ENCODE data around the gene RAB3B.
"Not testable (repeated sequence)": the region's sequence is repeated elsewhere in the genome, so short reads cannot be mapped to it uniquely, and the experiment has no call there.

RAB3B gene

GRCh38 chr1:52008071-52008809 lies 17.7 kb upstream of the RAB3B start:
- FAIRE-seq: no peak
- DNase-seq (ENCODE audit: insufficient read length): no peak
- TF ChIP-seq POLR2AphosphoS5 (IDR thresholded peaks at IDR 0.05; ENCODE audit: low read depth, low read length): no peak

DNA sequence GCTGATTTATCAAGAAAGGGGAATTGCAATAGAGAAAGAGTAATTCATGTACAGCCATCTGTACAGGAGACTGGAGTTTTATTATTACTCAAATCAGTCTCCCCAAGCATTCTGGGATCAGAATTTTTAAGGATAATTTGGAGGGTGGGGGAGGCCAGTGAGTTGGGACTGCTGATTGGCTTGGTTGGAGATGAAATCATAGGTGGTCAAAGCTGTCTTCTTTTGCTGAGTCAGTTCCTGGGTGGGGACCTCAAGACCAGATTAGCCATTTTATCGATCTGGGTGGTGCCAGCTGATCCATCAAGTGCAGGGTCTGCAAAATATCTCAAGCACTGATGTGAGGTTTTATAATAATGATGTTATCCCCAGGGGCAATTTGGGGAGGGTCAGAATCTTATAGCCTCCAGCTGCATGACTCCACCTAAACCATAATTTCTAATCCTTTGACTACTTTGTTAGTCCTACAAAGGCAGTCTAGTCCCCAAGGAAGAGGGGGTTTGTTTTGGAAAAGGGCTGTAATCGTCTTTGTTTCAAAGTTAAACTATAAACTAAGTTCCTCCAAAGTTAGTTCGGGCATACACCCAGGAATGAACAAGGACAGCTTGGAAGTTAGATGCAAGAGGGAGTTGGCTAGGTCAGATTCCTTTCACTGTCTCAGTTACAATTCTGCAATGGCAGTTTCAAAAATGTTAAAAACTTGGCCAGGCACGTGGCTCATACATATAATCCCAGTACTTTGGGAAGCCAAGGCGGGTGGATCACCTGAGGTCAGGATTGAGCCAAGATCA lies 16.9 kb upstream of the RAB3B start:
- FAIRE-seq (no peak), DNase-seq (ENCODE audit: insufficient read length) (no peak)

DNA sequence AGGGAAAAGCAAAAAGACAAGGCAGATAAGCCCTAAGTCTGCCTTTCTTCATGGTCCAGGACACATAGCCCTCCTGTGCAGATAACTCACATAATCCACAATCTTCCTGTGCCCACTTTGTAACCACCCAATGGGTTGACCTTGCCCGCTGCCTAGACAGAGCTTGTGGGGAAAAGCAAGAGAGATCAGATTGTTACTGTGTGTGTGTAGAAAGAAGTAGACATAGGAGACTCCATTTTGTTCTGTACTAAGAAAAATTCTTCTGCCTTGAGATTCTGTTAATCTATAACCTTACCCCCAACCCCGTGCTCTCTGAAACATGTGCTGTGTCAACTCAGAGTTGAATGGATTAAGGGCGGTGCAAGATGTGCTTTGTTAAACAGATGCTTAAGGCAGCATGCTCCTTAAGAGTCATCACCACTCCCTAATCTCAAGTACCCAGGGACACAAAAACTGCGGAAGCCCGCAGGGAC lies 15.6 kb upstream of the RAB3B start:
- DNase-seq (ENCODE audit: insufficient read length); FAIRE-seq: not testable (repeated sequence)

More for the DNA sequence above, 16.9 kb upstream of the RAB3B start:
- TF ChIP-seq TAF1 (IDR thresholded peaks at IDR 0.05; ENCODE audit: borderline replicate concordance, low read depth, low read length) (no peak), POLR2A (IDR thresholded peaks at IDR 0.05; ENCODE audit: low read depth, low read length) (no peak), POLR2AphosphoS5 (IDR thresholded peaks at IDR 0.05; ENCODE audit: low read depth, low read length) (no peak)

DNA sequence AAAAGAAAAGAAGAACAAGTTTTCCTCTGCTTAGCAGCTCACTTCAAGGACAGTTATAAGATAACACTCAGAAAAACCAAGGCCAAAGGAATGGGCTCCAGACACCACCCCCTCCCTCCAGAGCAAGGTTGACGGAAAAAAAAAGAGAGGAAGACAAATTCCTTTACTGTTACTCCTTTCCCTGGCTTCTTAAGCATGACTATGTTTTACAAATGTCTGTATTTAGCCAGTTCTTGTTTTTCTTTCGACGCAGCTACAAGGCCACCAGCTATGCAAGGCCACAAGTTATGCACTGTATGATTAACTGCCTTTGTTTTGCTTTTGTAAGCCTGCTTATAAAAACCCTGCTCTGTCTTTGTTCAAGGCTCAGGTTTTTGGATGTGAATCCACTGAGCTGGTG lies 15.0 kb upstream of the RAB3B start:
- FAIRE-seq; DNase-seq (ENCODE audit: insufficient read length): not testable (repeated sequence)

GRCh38 chr1:52003877-52004276 lies 13.4 kb upstream of the RAB3B start:
- FAIRE-seq (no peak), DNase-seq (ENCODE audit: insufficient read length) (no peak)
- TF ChIP-seq POLR2A (IDR thresholded peaks at IDR 0.05; ENCODE audit: low read depth, low read length): no peak
- TF ChIP-seq POLR2AphosphoS5 (IDR thresholded peaks at IDR 0.05; ENCODE audit: low read depth, low read length): no peak
- TF ChIP-seq TAF1 (IDR thresholded peaks at IDR 0.05; ENCODE audit: borderline replicate concordance, low read depth, low read length): no peak

- FAIRE-seq (peak; percentile 74), DNase-seq (ENCODE audit: insufficient read length) (peak; percentile 59)
- no peak for TF ChIP-seq POLR2A (IDR thresholded peaks at IDR 0.05; ENCODE audit: low read depth, low read length)
- no peak for TF ChIP-seq TAF1 (IDR thresholded peaks at IDR 0.05; ENCODE audit: borderline replicate concordance, low read depth, low read length)
- TF ChIP-seq POLR2AphosphoS5 (IDR thresholded peaks at IDR 0.05; ENCODE audit: low read depth, low read length): no peak
Measured at GRCh38 chr1:52002038-52002917, 11.8 kb upstream of the RAB3B start.

GRCh38 chr1:51998701-51999100 lies 8.2 kb upstream of the RAB3B start:
- no peak for FAIRE-seq
- DNase-seq (ENCODE audit: insufficient read length): no peak
- TF ChIP-seq POLR2AphosphoS5 (IDR thresholded peaks at IDR 0.05; ENCODE audit: low read depth, low read length) (no peak), TAF1 (IDR thresholded peaks at IDR 0.05; ENCODE audit: borderline replicate concordance, low read depth, low read length) (no peak)

GRCh38 chr1:51997974-51998382 lies 7.5 kb upstream of the RAB3B start:
- FAIRE-seq: no peak
- TF ChIP-seq POLR2A (IDR thresholded peaks at IDR 0.05; ENCODE audit: low read depth, low read length) (no peak), TAF1 (IDR thresholded peaks at IDR 0.05; ENCODE audit: borderline replicate concordance, low read depth, low read length) (no peak), POLR2AphosphoS5 (IDR thresholded peaks at IDR 0.05; ENCODE audit: low read depth, low read length) (no peak)

DNA sequence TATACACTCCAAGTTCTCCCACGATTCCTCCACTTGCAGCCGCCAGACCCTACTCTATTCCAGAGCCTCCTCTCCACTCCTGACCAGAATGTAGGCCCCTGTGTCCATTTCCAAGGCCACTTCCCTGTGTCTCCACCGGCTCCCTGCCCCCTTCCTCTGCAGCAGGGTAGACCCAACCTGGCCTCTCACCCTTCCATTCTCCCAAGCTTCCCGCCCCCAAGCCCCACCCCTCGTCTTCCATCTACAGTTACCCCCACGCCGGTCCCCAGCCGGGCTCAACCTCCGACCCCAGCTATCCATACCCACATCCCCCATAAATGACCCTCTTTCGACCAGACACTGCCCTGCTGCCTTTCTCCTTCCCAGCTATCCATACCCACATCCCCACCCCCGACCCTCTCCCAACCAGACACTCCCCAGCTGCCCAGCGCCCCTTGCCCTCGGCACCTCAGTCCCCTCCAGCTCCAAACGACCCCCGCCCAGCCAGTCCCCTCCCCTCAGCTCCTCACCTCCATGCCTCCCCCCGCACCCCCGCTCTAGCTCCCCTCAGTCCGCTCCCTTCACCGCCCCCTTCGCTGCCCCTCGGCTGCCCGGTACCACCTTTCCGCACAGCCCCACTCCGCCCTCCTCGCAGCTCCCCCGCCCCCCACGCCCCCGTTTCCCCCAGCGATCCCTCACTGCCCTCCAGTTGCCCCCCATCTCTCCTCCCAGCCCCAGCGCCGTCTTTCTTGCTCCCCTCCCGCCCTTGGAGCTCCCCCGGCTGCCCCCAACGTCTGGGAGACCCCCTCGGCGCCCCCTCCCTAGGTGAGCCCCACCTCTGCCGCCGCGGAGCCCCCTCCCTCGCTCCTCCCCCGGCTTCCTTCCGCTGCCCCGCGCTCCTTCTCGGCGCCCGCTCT lies 670 bp downstream of the RAB3B start:
- FAIRE-seq (no peak), DNase-seq (ENCODE audit: insufficient read length) (no peak)
- TF ChIP-seq POLR2A (IDR thresholded peaks at IDR 0.05; ENCODE audit: low read depth, low read length) (no peak), POLR2AphosphoS5 (IDR thresholded peaks at IDR 0.05; ENCODE audit: low read depth, low read length) (no peak), TAF1 (IDR thresholded peaks at IDR 0.05; ENCODE audit: borderline replicate concordance, low read depth, low read length) (no peak)

More at GRCh38 chr1:51997974-51998382, 7.5 kb upstream of the RAB3B start:
- no peak for DNase-seq (ENCODE audit: insufficient read length)

GRCh38 chr1:51988254-51988653 lies 2.2 kb downstream of the RAB3B start:
- DNase-seq (ENCODE audit: insufficient read length) (no peak), FAIRE-seq (no peak)
- no peak for TF ChIP-seq POLR2A (IDR thresholded peaks at IDR 0.05; ENCODE audit: low read depth, low read length)
- no peak for TF ChIP-seq TAF1 (IDR thresholded peaks at IDR 0.05; ENCODE audit: borderline replicate concordance, low read depth, low read length)
- TF ChIP-seq POLR2AphosphoS5 (IDR thresholded peaks at IDR 0.05; ENCODE audit: low read depth, low read length): no peak

- DNase-seq (ENCODE audit: insufficient read length) (no peak), FAIRE-seq (no peak)
- no peak for TF ChIP-seq POLR2AphosphoS5 (IDR thresholded peaks at IDR 0.05; ENCODE audit: low read depth, low read length)
- TF ChIP-seq TAF1 (IDR thresholded peaks at IDR 0.05; ENCODE audit: borderline replicate concordance, low read depth, low read length): no peak
- TF ChIP-seq POLR2A (IDR thresholded peaks at IDR 0.05; ENCODE audit: low read depth, low read length): no peak
Measured at GRCh38 chr1:51986718-51987117, 3.8 kb downstream of the RAB3B start.

Measured in GM12892 (cell line).